ENCODE results near the gene JPH2.

JPH2 gene

DNA sequence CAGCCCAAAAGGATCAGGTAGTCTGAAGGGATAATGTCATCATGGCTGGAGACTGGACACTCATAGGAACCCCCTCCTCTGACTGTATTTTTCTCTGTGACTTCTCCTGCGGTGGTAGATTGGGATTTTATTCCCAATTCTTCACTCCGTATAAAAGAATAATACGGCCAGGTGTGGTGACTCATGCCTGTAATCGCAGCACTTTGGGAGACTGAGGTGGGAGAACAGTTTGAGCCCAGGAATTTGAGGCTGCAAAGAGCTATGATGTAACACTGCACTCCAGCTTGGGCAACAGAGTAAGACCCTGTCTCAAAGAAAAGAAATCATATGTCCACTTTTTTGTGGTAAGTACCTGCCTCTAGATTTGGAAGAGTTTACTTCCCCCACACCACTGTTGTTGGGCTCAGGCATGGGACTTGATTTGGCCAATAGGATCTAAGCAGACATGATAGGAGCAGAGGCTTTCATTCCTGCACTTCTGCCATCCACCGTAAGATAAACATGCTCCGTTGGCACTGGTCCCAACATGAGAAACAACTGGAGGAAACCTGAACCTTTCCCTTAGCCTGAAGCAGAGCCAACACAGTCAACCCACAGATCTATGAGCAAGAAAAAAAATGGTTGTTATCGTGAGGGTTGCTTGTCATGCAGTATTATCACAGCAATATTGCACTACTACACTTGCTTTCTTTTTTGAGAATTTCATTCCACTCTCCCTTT, 82.0 kb downstream of the JPH2 start:
- H3K36me3 ChIP-seq (ENCODE audit: insufficient read depth, low read length), result peaks cover 3% of the 10 kb centered on the region

DNA sequence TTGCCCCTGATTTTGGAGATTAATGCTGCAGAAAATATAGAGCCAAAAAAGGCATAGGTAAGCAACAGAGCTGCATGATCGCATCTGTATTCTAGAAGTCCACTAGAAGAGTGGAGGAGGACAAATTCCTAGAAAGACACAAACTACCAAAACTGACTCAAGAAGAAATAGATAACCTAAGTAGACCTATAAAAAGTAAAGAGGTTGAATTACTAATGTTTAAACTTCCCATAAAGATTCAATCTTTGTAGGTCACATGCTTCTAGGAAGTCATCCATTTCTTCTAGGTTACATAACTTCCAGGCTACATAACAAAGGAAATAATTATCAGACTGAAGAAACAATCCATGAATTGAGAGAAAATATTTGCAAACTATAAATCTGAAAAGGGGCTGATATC, 84.4 kb downstream of the JPH2 start:
- no peaks in the 10 kb centered on the region for H3K9me3 ChIP-seq (replicated peaks; ENCODE audit: low read length)
- no peak overlapping the region for H3K4me3 ChIP-seq (ENCODE audit: low read length)
- H3K9ac ChIP-seq (ENCODE audit: low read depth, low read length), result no peak overlapping the region
- peaks cover 5% of the 10 kb centered on the region for H3K27me3 ChIP-seq (ENCODE audit: control insufficient read depth, insufficient read depth, low read length)
- peaks cover 4% of the 10 kb centered on the region for H3K4me1 ChIP-seq (ENCODE audit: control insufficient read depth, insufficient read depth, low read length)
- H3K36me3 ChIP-seq (ENCODE audit: insufficient read depth, low read length), result no peaks in the 10 kb centered on the region
- H3K4me2 ChIP-seq (ENCODE audit: low read length), result no peak overlapping the region

More for the DNA sequence above, 82.0 kb downstream of the JPH2 start:
- H3K27me3 ChIP-seq (ENCODE audit: control insufficient read depth, insufficient read depth, low read length), result peaks cover 5% of the 10 kb centered on the region
- no peaks in the 10 kb centered on the region for H3K9me3 ChIP-seq (replicated peaks; ENCODE audit: low read length)
- peaks cover 4% of the 10 kb centered on the region for H3K4me1 ChIP-seq (ENCODE audit: control insufficient read depth, insufficient read depth, low read length)
- H3K4me3 ChIP-seq (ENCODE audit: low read length), result no peak overlapping the region
- H3K9ac ChIP-seq (ENCODE audit: low read depth, low read length), result no peak overlapping the region
- H3K4me2 ChIP-seq (ENCODE audit: low read length), result no peak overlapping the region

DNA sequence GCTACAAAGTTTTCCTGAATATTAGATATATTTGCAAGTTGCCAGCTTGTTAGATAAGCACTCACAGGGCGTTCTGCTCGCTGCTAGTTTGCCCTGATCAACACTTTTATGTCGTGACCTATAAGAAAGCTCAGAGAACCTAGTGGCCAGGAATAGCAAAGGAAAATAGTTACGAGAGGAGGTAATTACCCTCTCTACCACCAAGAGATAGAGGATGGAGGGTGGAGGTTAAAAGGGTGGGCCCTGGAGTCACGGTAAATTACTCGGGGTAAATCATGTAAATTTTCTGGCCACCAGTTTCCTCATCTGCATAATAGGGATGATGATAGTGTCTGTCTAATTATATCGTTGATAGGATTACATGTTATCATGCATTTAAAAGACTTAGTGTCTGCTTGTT, 87.2 kb downstream of the JPH2 start:
- no peaks in the 10 kb centered on the region for H3K9me3 ChIP-seq (replicated peaks; ENCODE audit: low read length)
- H3K4me1 ChIP-seq (ENCODE audit: control insufficient read depth, insufficient read depth, low read length), result peaks cover under 1% of the 10 kb centered on the region
- H3K4me3 ChIP-seq (ENCODE audit: low read length), result no peak overlapping the region
- no peaks in the 10 kb centered on the region for H3K36me3 ChIP-seq (ENCODE audit: insufficient read depth, low read length)
- H3K4me2 ChIP-seq (ENCODE audit: low read length), result no peak overlapping the region
- peaks cover 6% of the 10 kb centered on the region for H3K27me3 ChIP-seq (ENCODE audit: control insufficient read depth, insufficient read depth, low read length)
- no peak overlapping the region for H3K9ac ChIP-seq (ENCODE audit: low read depth, low read length)

DNA sequence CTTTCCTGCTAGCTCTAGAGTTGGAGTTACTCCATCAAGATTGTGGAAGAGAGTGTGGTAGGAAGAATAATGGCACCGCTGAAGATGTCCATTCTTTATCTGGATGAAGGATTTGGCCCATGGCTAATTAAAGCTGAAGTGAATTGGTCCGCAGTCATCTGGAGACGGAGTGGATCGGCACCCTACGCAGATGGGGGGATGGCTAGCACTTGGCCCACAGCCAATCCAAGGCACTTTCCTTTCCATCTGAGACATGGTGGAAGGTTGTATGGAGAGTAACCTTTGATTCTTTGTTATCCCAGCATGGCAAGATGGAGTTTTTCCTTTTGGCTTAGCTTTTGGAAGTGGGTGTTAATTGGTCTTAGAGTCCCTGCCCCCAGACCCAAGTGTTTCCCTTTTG, 88.3 kb downstream of the JPH2 start:
- H3K27me3 ChIP-seq (ENCODE audit: control insufficient read depth, insufficient read depth, low read length), result peaks cover 6% of the 10 kb centered on the region
- H3K4me1 ChIP-seq (ENCODE audit: control insufficient read depth, insufficient read depth, low read length), result no peaks in the 10 kb centered on the region
- H3K4me2 ChIP-seq (ENCODE audit: low read length), result no peak overlapping the region
- no peaks in the 10 kb centered on the region for H3K9me3 ChIP-seq (replicated peaks; ENCODE audit: low read length)
- H3K36me3 ChIP-seq (ENCODE audit: insufficient read depth, low read length), result no peaks in the 10 kb centered on the region
- H3K9ac ChIP-seq (ENCODE audit: low read depth, low read length), result no peak overlapping the region
- H3K4me3 ChIP-seq (ENCODE audit: low read length), result no peak overlapping the region

DNA sequence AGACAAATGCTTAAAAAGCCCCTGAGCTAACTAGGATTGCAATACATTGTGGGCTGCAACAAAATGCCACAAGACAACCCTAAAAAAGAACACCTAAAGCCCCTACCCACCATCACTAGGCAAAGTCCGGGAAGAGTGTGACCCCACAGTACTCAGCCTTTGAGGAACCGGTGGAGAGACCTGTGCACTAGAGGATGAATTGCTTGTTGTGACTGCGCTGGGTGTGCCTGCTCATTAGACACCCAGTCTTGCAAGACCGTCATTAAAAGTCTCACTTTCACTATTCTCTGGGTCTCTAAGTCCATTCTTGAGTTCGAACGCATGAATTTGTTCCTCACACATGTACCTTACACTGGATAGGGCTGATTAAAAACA, 88.7 kb downstream of the JPH2 start:
- peaks cover 6% of the 10 kb centered on the region for H3K27me3 ChIP-seq (ENCODE audit: control insufficient read depth, insufficient read depth, low read length)
- H3K36me3 ChIP-seq (ENCODE audit: insufficient read depth, low read length), result no peaks in the 10 kb centered on the region
- no peak overlapping the region for H3K9ac ChIP-seq (ENCODE audit: low read depth, low read length)
- H3K9me3 ChIP-seq (replicated peaks; ENCODE audit: low read length), result no peaks in the 10 kb centered on the region
- H3K4me1 ChIP-seq (ENCODE audit: control insufficient read depth, insufficient read depth, low read length), result no peaks in the 10 kb centered on the region
- H3K4me2 ChIP-seq (ENCODE audit: low read length), result no peak overlapping the region
- H3K4me3 ChIP-seq (ENCODE audit: low read length), result no peak overlapping the region

DNA sequence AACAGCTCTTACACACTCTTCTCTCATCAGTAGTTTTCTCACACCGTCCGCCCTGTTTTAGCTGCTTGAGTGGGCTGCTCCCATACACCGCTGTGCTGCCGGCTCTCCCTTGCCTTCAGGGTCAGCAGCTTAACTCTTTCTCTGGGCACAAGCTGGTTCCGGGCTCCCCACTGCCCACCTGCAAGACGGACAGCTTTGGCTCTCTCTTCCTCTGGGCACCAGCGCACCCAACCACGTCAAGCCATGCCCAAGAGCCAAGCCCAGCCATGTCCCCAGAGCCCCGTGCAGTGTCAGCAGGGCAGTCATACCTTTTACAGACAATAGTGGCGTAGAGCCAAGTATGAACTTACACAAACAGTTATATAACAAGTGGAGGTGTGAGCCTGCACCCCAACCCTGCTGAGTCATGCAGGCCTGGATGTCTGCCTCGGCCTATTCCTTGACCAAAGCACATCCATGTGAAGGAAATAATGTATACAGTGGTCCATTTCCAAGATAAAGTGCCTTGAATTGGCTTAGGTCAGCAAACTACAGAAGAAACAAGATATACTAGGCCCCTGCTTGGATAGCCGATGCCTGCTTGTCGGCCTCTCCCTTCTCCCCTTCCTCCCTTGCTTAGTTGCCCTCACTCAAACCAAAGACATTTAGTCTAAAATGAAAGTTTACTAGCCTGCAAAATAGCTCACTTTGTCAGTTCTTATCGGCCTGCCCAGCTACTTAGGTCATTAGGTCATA, 89.3 kb downstream of the JPH2 start:
- Histone ChIP-seq H3K27me3 (ENCODE audit: control insufficient read depth, insufficient read depth, low read length) (peaks cover 6% of the 10 kb centered on the region), H3K9me3 (replicated peaks; ENCODE audit: low read length) (no peaks in the 10 kb centered on the region), H3K36me3 (ENCODE audit: insufficient read depth, low read length) (no peaks in the 10 kb centered on the region), H3K4me1 (ENCODE audit: control insufficient read depth, insufficient read depth, low read length) (no peaks in the 10 kb centered on the region), H3K9ac (ENCODE audit: low read depth, low read length) (no peak overlapping the region), H3K4me3 (ENCODE audit: low read length) (no peak overlapping the region), H3K4me2 (ENCODE audit: low read length) (no peak overlapping the region)

DNA sequence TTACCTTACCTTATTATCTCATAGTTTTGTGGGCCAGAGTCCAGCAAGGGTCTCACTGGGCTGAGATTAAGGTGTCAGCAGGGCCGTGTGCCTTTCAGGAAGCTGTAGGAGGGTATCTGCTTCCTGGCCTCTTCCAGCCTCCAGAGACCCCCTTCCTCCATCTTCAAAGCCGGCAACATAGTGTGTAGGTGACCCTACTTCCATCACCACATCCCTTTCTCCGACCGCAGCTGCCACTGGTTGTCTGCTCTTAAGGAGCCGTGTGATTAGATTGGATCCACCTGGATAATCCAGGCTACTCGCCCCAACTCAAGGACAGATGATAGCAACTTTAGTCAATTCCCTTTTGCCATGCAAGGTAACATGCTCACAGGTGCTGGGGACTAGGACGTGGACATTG, 91.2 kb downstream of the JPH2 start:
- Histone ChIP-seq H3K36me3 (ENCODE audit: insufficient read depth, low read length) (no peaks in the 10 kb centered on the region), H3K27me3 (ENCODE audit: control insufficient read depth, insufficient read depth, low read length) (peaks cover 6% of the 10 kb centered on the region), H3K9ac (ENCODE audit: low read depth, low read length) (no peak overlapping the region), H3K4me3 (ENCODE audit: low read length) (no peak overlapping the region), H3K4me1 (ENCODE audit: control insufficient read depth, insufficient read depth, low read length) (no peaks in the 10 kb centered on the region), H3K9me3 (replicated peaks; ENCODE audit: low read length) (no peaks in the 10 kb centered on the region), H3K4me2 (ENCODE audit: low read length) (no peak overlapping the region)

DNA sequence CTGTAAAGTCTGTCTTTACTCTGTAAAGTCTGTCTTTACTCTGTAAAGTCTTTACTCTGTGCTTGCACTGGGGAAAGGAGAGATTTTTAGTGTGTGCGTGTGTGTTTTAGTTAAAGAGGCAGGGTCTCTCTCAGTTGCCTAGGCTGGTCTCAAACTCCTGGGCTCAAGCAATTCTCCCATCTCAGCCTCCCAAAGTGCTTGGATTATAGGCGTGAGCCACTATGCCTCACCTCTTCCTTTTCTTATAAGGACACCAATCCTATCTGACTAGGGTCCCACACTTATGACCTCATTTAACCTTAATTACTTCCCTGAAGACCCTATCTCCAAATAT, 93.8 kb downstream of the JPH2 start:
- Histone ChIP-seq H3K4me1 (ENCODE audit: control insufficient read depth, insufficient read depth, low read length) (peaks cover 5% of the 10 kb centered on the region), H3K4me3 (ENCODE audit: low read length) (no peak overlapping the region), H3K9me3 (replicated peaks; ENCODE audit: low read length) (no peaks in the 10 kb centered on the region), H3K9ac (ENCODE audit: low read depth, low read length) (no peak overlapping the region), H3K36me3 (ENCODE audit: insufficient read depth, low read length) (no peaks in the 10 kb centered on the region), H3K27me3 (ENCODE audit: control insufficient read depth, insufficient read depth, low read length) (peaks cover 10% of the 10 kb centered on the region), H3K4me2 (ENCODE audit: low read length) (no peak overlapping the region)

DNA sequence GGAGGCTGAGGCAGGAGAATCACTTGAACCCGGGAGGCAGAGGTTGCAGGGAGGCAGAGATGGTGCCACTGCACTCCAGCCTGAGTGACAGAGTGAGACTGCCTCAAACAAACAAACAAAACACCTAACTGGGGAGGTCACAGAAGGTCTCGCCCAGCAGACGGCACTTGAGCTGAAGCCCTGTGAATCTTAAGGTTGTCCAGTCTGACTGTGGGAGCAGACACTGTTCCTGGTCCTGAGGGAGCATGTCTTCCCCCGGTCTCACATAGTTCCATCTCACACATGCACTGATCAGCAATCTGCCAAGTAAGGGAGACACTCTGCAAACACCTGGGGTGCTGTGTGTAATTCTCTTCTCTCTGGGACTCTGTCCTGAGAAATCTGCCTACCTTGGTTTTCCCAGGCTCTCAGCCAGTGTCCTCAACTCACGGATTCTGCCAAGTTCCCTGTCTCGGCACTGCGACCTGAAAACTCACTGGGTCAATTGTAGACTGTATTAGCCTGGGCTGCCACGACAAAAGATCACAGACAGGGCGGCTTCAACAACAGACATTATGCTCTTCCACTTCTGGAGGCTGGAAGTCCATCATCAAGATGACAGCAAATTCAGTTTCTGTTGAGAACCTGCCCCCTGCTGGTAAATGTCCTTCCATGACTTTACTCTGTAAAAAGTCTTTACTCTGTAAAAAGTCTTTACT, 94.3 kb downstream of the JPH2 start:
- peaks cover 12% of the 10 kb centered on the region for H3K27me3 ChIP-seq (ENCODE audit: control insufficient read depth, insufficient read depth, low read length)
- no peak overlapping the region for H3K4me2 ChIP-seq (ENCODE audit: low read length)
- peaks cover 5% of the 10 kb centered on the region for H3K4me1 ChIP-seq (ENCODE audit: control insufficient read depth, insufficient read depth, low read length)
- no peak overlapping the region for H3K4me3 ChIP-seq (ENCODE audit: low read length)
- no peaks in the 10 kb centered on the region for H3K9me3 ChIP-seq (replicated peaks; ENCODE audit: low read length)
- no peak overlapping the region for H3K9ac ChIP-seq (ENCODE audit: low read depth, low read length)
- no peaks in the 10 kb centered on the region for H3K36me3 ChIP-seq (ENCODE audit: insufficient read depth, low read length)

DNA sequence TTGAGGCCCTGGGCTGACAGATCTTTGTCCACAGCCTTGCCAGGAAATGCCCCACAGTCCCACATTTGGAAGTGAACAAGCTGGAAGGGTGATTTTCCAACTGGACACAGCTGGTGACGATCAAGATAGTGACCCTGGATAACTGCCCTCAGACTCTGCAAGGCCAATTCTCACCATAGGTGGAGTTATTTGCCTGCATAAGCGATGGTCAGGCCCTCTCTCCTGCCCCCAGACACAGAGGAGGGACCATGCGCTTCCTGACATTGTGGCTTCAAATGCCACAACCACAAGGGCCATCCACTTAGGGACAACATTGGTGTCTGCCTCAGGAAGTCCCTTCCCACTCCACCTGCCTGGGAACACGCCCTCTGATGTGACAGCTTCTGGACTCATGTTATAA, 96.0 kb downstream of the JPH2 start:
- Histone ChIP-seq H3K36me3 (ENCODE audit: insufficient read depth, low read length) (no peaks in the 10 kb centered on the region), H3K4me1 (ENCODE audit: control insufficient read depth, insufficient read depth, low read length) (peaks cover 5% of the 10 kb centered on the region), H3K9me3 (replicated peaks; ENCODE audit: low read length) (no peaks in the 10 kb centered on the region)

DNA sequence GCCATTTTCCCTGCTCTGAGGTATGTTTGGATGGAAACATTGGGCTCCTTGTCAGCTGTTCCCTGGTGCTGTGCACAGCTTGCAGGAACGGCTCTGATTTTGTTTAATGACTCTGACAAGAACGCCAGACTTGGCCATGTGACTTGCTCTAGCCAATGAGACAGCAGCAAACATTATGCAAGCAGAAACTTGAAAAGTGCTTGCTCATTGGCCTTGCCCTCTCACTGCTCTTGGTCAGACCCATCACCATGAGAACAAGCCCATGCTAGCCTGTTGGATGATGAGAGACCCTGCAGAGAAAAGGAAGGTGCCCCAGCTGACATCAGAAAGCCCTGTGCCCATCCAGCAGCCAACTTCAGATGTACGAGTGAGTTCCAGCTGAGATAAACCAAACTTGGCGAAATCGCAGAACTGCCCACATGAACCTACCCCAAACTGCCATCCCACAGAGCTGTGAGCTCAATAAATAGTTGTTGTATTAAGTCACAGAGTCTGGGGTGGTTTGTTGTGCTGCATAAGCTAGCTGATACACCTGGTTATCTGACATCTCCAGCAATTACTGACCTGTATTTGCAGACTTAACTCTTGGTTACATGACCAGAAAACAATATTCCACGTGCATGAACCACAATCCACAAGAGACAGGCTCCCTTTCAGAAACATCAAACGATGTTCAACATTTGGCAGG, 96.9 kb downstream of the JPH2 start:
- H3K36me3 ChIP-seq (ENCODE audit: insufficient read depth, low read length), result no peaks in the 10 kb centered on the region
- H3K9me3 ChIP-seq (replicated peaks; ENCODE audit: low read length), result no peaks in the 10 kb centered on the region
- no peak overlapping the region for H3K9ac ChIP-seq (ENCODE audit: low read depth, low read length)
- H3K27me3 ChIP-seq (ENCODE audit: control insufficient read depth, insufficient read depth, low read length), result peaks cover 25% of the 10 kb centered on the region
- H3K4me3 ChIP-seq (ENCODE audit: low read length), result no peak overlapping the region
- H3K4me1 ChIP-seq (ENCODE audit: control insufficient read depth, insufficient read depth, low read length), result peaks cover 5% of the 10 kb centered on the region
- peak overlapping the region; percentile 53 for H3K4me2 ChIP-seq (ENCODE audit: low read length)

More for the DNA sequence above, 96.0 kb downstream of the JPH2 start:
- Histone ChIP-seq H3K4me2 (ENCODE audit: low read length) (no peak overlapping the region), H3K9ac (ENCODE audit: low read depth, low read length) (no peak overlapping the region), H3K27me3 (ENCODE audit: control insufficient read depth, insufficient read depth, low read length) (peaks cover 27% of the 10 kb centered on the region), H3K4me3 (ENCODE audit: low read length) (no peak overlapping the region)
